T-helper 2 cell treated with Interferon-gamma antibody and Interleukin-4, amounts not matched to agents 100 ng/mL and 5 ng/mL, for 36 hours (primary cell): ENCODE measurements around the gene PI4KA. TPM values are rescaled to one million over a fixed set of nuclear protein-coding genes. Genes with fewer than 3 reads are reported as not detected.

ENCODE experiments used
- intact Hi-C: fragments of 100-400 bp; cut with micrococcal nuclease; formaldehyde crosslinking; loops from one replicate; pipeline ENCODE4 v1.15.1; 2023
- total RNA-seq: library from RNA; stranded (reverse); gene quantifications from 2 replicates; pipeline ENCODE4 v1.2.3, GENCODE V29; 2022

Gene PI4KA
- total RNA-seq, 1 donor from 2014 or later = 119 TPM

- intact Hi-C loops = no loop called here
Measured at GRCh38 chr22:20819471-20819870, 39.1 kb downstream of the PI4KA start.

GRCh38 chr22:20818471-20818870, 40.1 kb downstream of the PI4KA start:
- intact Hi-C loops = no loop called here

GRCh38 chr22:20816559-20816958, 42.1 kb downstream of the PI4KA start:
- intact Hi-C loops = no loop called here

GRCh38 chr22:20815477-20816050, 43.0 kb downstream of the PI4KA start:
- intact Hi-C loops = no loop called here

GRCh38 chr22:20814221-20814808, 44.3 kb downstream of the PI4KA start:
- intact Hi-C loops = no loop called here

GRCh38 chr22:20813056-20813455, 45.6 kb downstream of the PI4KA start:
- intact Hi-C loops = no loop called here

- intact Hi-C loops = no loop called here
Measured at GRCh38 chr22:20811971-20812660, 46.5 kb downstream of the PI4KA start.

- intact Hi-C loops = no loop called here
Measured at GRCh38 chr22:20811171-20811570, 47.4 kb downstream of the PI4KA start.

GRCh38 chr22:20810645-20811044, 48.0 kb downstream of the PI4KA start:
- intact Hi-C loops = no loop called here

- intact Hi-C loops = no loop called here
Measured at GRCh38 chr22:20809538-20810185, 48.9 kb downstream of the PI4KA start.

GRCh38 chr22:20808844-20809243, 49.8 kb downstream of the PI4KA start:
- intact Hi-C loops = no loop called here

- intact Hi-C loops = no loop called here
Measured at GRCh38 chr22:20807315-20807752, 51.3 kb downstream of the PI4KA start.

GRCh38 chr22:20805972-20806471, 52.6 kb downstream of the PI4KA start:
- intact Hi-C loops = no loop called here

- intact Hi-C loops = no loop called here
Measured at GRCh38 chr22:20804650-20805049, 54.0 kb downstream of the PI4KA start.

- intact Hi-C loops = no loop called here
Measured at GRCh38 chr22:20803696-20804324, 54.8 kb downstream of the PI4KA start.

GRCh38 chr22:20802922-20803553, 55.6 kb downstream of the PI4KA start:
- intact Hi-C loops = no loop called here

GRCh38 chr22:20802452-20802851, 56.2 kb downstream of the PI4KA start:
- intact Hi-C loops = no loop called here

- intact Hi-C loops = no loop called here
Measured at GRCh38 chr22:20799449-20799848, 59.2 kb downstream of the PI4KA start.

- intact Hi-C loops = no loop called here
Measured at GRCh38 chr22:20798974-20799373, 59.6 kb downstream of the PI4KA start.

- intact Hi-C loops = no loop called here
Measured at GRCh38 chr22:20798218-20798617, 60.4 kb downstream of the PI4KA start.

- intact Hi-C loops = no loop called here
Measured at GRCh38 chr22:20796731-20797130, 61.9 kb downstream of the PI4KA start.
